ENCODE measurements around the gene DEFB132. TPM values are rescaled to one million over a fixed set of nuclear protein-coding genes. Genes with fewer than 3 reads are reported as not detected.

DEFB132 gene
- total RNA-seq, 2 donors from 2014 or later, result not detected

GRCh38 chr20:271528-271927 is 14.0 kb downstream of the DEFB132 start:
- H3K27me3 Mint-ChIP-seq, result peaks cover 2% of the 10 kb centered on the region
- no peaks in the 10 kb centered on the region for H3K9me3 ChIP-seq (ENCODE audit: control insufficient read depth, low read length, poor library complexity, severe bottlenecking)
- DNase-seq, result no peak
- no peak overlapping the region for H3K4me3 Mint-ChIP-seq
- no peak for ATAC-seq
- no peak overlapping the region for H3K27ac Mint-ChIP-seq
- H3K4me1 Mint-ChIP-seq, result peaks cover 8% of the 10 kb centered on the region
- H3K36me3 Mint-ChIP-seq (ENCODE audit: low read depth), result peaks cover 6% of the 10 kb centered on the region

GRCh38 chr20:272718-273117 is 15.2 kb downstream of the DEFB132 start:
- H3K36me3 Mint-ChIP-seq (ENCODE audit: low read depth), result peaks cover 6% of the 10 kb centered on the region
- peaks cover 3% of the 10 kb centered on the region for H3K4me1 Mint-ChIP-seq
- DNase-seq (no peak), ATAC-seq (no peak)
- H3K27me3 Mint-ChIP-seq, result no peaks in the 10 kb centered on the region
- no peaks in the 10 kb centered on the region for H3K9me3 ChIP-seq (ENCODE audit: control insufficient read depth, low read length, poor library complexity, severe bottlenecking)
- no peak overlapping the region for H3K4me3 Mint-ChIP-seq
- H3K27ac Mint-ChIP-seq, result no peak overlapping the region

GRCh38 chr20:273884-274283 is 16.4 kb downstream of the DEFB132 start:
- DNase-seq (no peak), ATAC-seq (no peak)
- Mint-ChIP-seq H3K27ac (no peak overlapping the region), H3K36me3 (ENCODE audit: low read depth) (peaks cover 6% of the 10 kb centered on the region), H3K4me3 (no peak overlapping the region), H3K27me3 (no peaks in the 10 kb centered on the region), H3K4me1 (peaks cover 6% of the 10 kb centered on the region)
- H3K9me3 ChIP-seq (ENCODE audit: control insufficient read depth, low read length, poor library complexity, severe bottlenecking), result no peaks in the 10 kb centered on the region

- DNase-seq (no peak), ATAC-seq (no peak)
- H3K4me3 Mint-ChIP-seq, result no peak overlapping the region
- H3K9me3 ChIP-seq (ENCODE audit: control insufficient read depth, low read length, poor library complexity, severe bottlenecking), result no peaks in the 10 kb centered on the region
- H3K27me3 Mint-ChIP-seq, result no peaks in the 10 kb centered on the region
- no peak overlapping the region for H3K27ac Mint-ChIP-seq
- peaks cover 6% of the 10 kb centered on the region for H3K4me1 Mint-ChIP-seq
- H3K36me3 Mint-ChIP-seq (ENCODE audit: low read depth), result peaks cover 6% of the 10 kb centered on the region
These were observed 18.3 kb downstream of the DEFB132 start for GRCh38 chr20:275791-276190.

GRCh38 chr20:276620-277495 is 19.3 kb downstream of the DEFB132 start:
- Mint-ChIP-seq H3K36me3 (ENCODE audit: low read depth) (peaks cover 6% of the 10 kb centered on the region), H3K27me3 (no peaks in the 10 kb centered on the region), H3K27ac (no peak overlapping the region), H3K4me3 (no peak overlapping the region), H3K4me1 (peaks cover 6% of the 10 kb centered on the region)
- H3K9me3 ChIP-seq (ENCODE audit: control insufficient read depth, low read length, poor library complexity, severe bottlenecking), result no peaks in the 10 kb centered on the region
- DNase-seq, result no peak
- no peak for ATAC-seq

- H3K4me1 Mint-ChIP-seq, result peaks cover 8% of the 10 kb centered on the region
- H3K4me3 Mint-ChIP-seq, result no peak overlapping the region
- H3K27ac Mint-ChIP-seq, result no peak overlapping the region
- DNase-seq (no peak), ATAC-seq (no peak)
- peaks cover 6% of the 10 kb centered on the region for H3K36me3 Mint-ChIP-seq (ENCODE audit: low read depth)
- H3K9me3 ChIP-seq (ENCODE audit: control insufficient read depth, low read length, poor library complexity, severe bottlenecking), result no peaks in the 10 kb centered on the region
- no peaks in the 10 kb centered on the region for H3K27me3 Mint-ChIP-seq
These were observed 19.9 kb downstream of the DEFB132 start for GRCh38 chr20:277496-277781.

GRCh38 chr20:278181-278580 is 20.7 kb downstream of the DEFB132 start:
- DNase-seq, result no peak
- peaks cover 6% of the 10 kb centered on the region for H3K36me3 Mint-ChIP-seq (ENCODE audit: low read depth)
- no peaks in the 10 kb centered on the region for H3K9me3 ChIP-seq (ENCODE audit: control insufficient read depth, low read length, poor library complexity, severe bottlenecking)
- H3K4me1 Mint-ChIP-seq, result peaks cover 5% of the 10 kb centered on the region
- H3K27me3 Mint-ChIP-seq, result no peaks in the 10 kb centered on the region
- H3K27ac Mint-ChIP-seq, result no peak overlapping the region
- ATAC-seq, result no peak
- H3K4me3 Mint-ChIP-seq, result no peak overlapping the region

- ATAC-seq, result no peak
These were observed 21.4 kb downstream of the DEFB132 start for GRCh38 chr20:278607-279571.

GRCh38 chr20:284172-284571 is 26.6 kb downstream of the DEFB132 start:
- ATAC-seq (no peak), DNase-seq (no peak)
- Mint-ChIP-seq H3K36me3 (ENCODE audit: low read depth) (peaks cover 2% of the 10 kb centered on the region), H3K4me1 (peaks cover 7% of the 10 kb centered on the region), H3K4me3 (no peak overlapping the region), H3K27ac (no peak overlapping the region), H3K27me3 (no peaks in the 10 kb centered on the region)
- H3K9me3 ChIP-seq (ENCODE audit: control insufficient read depth, low read length, poor library complexity, severe bottlenecking), result no peaks in the 10 kb centered on the region

More at GRCh38 chr20:278607-279571, 21.4 kb downstream of the DEFB132 start:
- Mint-ChIP-seq H3K27me3 (no peaks in the 10 kb centered on the region), H3K36me3 (ENCODE audit: low read depth) (peaks cover 6% of the 10 kb centered on the region), H3K27ac (no peak overlapping the region), H3K4me3 (no peak overlapping the region), H3K4me1 (peaks cover 5% of the 10 kb centered on the region)
- no peak for DNase-seq
- H3K9me3 ChIP-seq (ENCODE audit: control insufficient read depth, low read length, poor library complexity, severe bottlenecking), result no peaks in the 10 kb centered on the region

- H3K9me3 ChIP-seq (ENCODE audit: control insufficient read depth, low read length, poor library complexity, severe bottlenecking), result no peaks in the 10 kb centered on the region
- no peak for ATAC-seq
- Mint-ChIP-seq H3K36me3 (ENCODE audit: low read depth) (peaks cover 2% of the 10 kb centered on the region), H3K4me1 (peaks cover 12% of the 10 kb centered on the region), H3K27ac (no peak overlapping the region), H3K4me3 (no peak overlapping the region), H3K27me3 (no peaks in the 10 kb centered on the region)
- no peak for DNase-seq
These were observed 29.0 kb downstream of the DEFB132 start for GRCh38 chr20:286508-286907.

GRCh38 chr20:288956-289692 is 31.6 kb downstream of the DEFB132 start:
- DNase-seq, result no peak
- Mint-ChIP-seq H3K36me3 (ENCODE audit: low read depth) (peaks cover 2% of the 10 kb centered on the region), H3K27ac (no peak overlapping the region), H3K4me1 (peaks cover 10% of the 10 kb centered on the region), H3K27me3 (no peaks in the 10 kb centered on the region), H3K4me3 (peak overlapping the region; percentile 10)
- ATAC-seq, result no peak
- H3K9me3 ChIP-seq (ENCODE audit: control insufficient read depth, low read length, poor library complexity, severe bottlenecking), result no peaks in the 10 kb centered on the region

- no peak overlapping the region for H3K4me3 Mint-ChIP-seq
- no peaks in the 10 kb centered on the region for H3K27me3 Mint-ChIP-seq
- no peak overlapping the region for H3K27ac Mint-ChIP-seq
- peaks cover 2% of the 10 kb centered on the region for H3K36me3 Mint-ChIP-seq (ENCODE audit: low read depth)
- H3K9me3 ChIP-seq (ENCODE audit: control insufficient read depth, low read length, poor library complexity, severe bottlenecking), result no peaks in the 10 kb centered on the region
- peaks cover 10% of the 10 kb centered on the region for H3K4me1 Mint-ChIP-seq
- DNase-seq (no peak), ATAC-seq (no peak)
These were observed 32.2 kb downstream of the DEFB132 start for GRCh38 chr20:289693-290083.

All from T-helper 17 cell (primary cell).